Right lobe of liver (tissue), 4 donors: ENCODE measurements around the gene DPYD.

ENCODE experiments used
- POLR2A ChIP-seq: fragments of 450-650 bp; IDR thresholded peaks from one replicate; pipeline ENCODE4 v1.6.1; 2017; ENCODE audit warnings: antibody characterized with exemption, mild to moderate bottlenecking
- TF ChIP-seq, protein P1 (sequence below), 4 donors: fragments of 200-600 bp in 3 of 4; fragments of 450-650 bp in 1 of 4; IDR thresholded peaks; one replicate each; pipeline versions ENCODE4 v1.5.1 to v1.8.0; 2016 to 2022; ENCODE audit warnings: antibody characterized with exemption in 4 of 4, mild to moderate bottlenecking in 2 of 4
- donor health status: DM: no; HTN: no; CAD: no.
- donor health status: DM: no; HTN: no; CAD: no.
- donor health status: DM: no; HTN: yes; CAD: no.

DNA sequence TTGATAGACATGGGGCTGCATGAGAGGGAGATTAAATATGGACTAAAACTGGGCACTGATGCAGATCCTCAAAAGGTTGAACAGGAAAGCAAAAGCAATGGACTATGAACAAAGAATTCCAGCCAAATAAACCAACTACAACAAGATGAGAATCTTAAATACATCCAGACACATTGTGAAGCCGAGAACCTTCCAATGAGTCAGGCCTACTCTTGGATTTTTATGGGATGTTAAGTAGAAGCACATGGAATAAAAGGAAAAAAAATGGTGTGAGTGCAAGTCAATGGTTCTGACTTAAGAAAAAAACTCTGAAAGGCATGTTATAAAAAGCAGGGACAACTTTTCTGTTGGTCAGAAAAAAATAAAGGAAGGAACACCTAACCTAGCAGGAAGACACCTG, 227.2 kb downstream of the DPYD start:
- TF ChIP-seq, protein P1, sequence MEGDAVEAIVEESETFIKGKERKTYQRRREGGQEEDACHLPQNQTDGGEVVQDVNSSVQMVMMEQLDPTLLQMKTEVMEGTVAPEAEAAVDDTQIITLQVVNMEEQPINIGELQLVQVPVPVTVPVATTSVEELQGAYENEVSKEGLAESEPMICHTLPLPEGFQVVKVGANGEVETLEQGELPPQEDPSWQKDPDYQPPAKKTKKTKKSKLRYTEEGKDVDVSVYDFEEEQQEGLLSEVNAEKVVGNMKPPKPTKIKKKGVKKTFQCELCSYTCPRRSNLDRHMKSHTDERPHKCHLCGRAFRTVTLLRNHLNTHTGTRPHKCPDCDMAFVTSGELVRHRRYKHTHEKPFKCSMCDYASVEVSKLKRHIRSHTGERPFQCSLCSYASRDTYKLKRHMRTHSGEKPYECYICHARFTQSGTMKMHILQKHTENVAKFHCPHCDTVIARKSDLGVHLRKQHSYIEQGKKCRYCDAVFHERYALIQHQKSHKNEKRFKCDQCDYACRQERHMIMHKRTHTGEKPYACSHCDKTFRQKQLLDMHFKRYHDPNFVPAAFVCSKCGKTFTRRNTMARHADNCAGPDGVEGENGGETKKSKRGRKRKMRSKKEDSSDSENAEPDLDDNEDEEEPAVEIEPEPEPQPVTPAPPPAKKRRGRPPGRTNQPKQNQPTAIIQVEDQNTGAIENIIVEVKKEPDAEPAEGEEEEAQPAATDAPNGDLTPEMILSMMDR (IDR thresholded peaks at IDR 0.05): no peak
- no peak for TF ChIP-seq POLR2A
